ENCODE measurements around the gene ADORA1.

Gene ADORA1

GRCh38 chr1:203173011-203173555 is 45.6 kb downstream of the ADORA1 start:
- no peak for DNase-seq (ENCODE audit: low spot score)

- DNase-seq (ENCODE audit: low spot score): no peak
Measured at GRCh38 chr1:203173566-203173965, 46.0 kb downstream of the ADORA1 start.

GRCh38 chr1:203174324-203174985 is 46.9 kb downstream of the ADORA1 start:
- no peak for DNase-seq (ENCODE audit: low spot score)

- no peak for DNase-seq (ENCODE audit: low spot score)
Measured at GRCh38 chr1:203175237-203175826, 47.8 kb downstream of the ADORA1 start, which contains the start of gene MYBPH. TSS of gene MYBPH (minus strand) at chr1:203175826. CDS start at chr1:203175755, 71 bp downstream.

- no peak for DNase-seq (ENCODE audit: low spot score)
Measured at GRCh38 chr1:203175827-203176241, 48.3 kb downstream of the ADORA1 start.

GRCh38 chr1:203176273-203177035 is 48.9 kb downstream of the ADORA1 start:
- no peak for DNase-seq (ENCODE audit: low spot score)

GRCh38 chr1:203177036-203177405 is 49.5 kb downstream of the ADORA1 start:
- DNase-seq (ENCODE audit: low spot score): no peak

- DNase-seq (ENCODE audit: low spot score): peak; percentile 85
Measured at GRCh38 chr1:203177470-203178039, 50.0 kb downstream of the ADORA1 start.

- peak; percentile 63 for DNase-seq (ENCODE audit: low spot score)
Measured at GRCh38 chr1:203178083-203178482, 50.6 kb downstream of the ADORA1 start.

GRCh38 chr1:203178821-203179666 is 51.5 kb downstream of the ADORA1 start:
- DNase-seq (ENCODE audit: low spot score): no peak

- DNase-seq (ENCODE audit: low spot score): no peak
Measured at GRCh38 chr1:203179667-203180005, 52.1 kb downstream of the ADORA1 start.

- no peak for DNase-seq (ENCODE audit: low spot score)
Measured at GRCh38 chr1:203180611-203181330, 53.2 kb downstream of the ADORA1 start.

- no peak for DNase-seq (ENCODE audit: low spot score)
Measured at GRCh38 chr1:203181586-203182386, 54.3 kb downstream of the ADORA1 start.

- no peak for DNase-seq (ENCODE audit: low spot score)
Measured at GRCh38 chr1:203182387-203182953, 54.9 kb downstream of the ADORA1 start.

GRCh38 chr1:203183828-203184227 is 56.3 kb downstream of the ADORA1 start:
- no peak for DNase-seq (ENCODE audit: low spot score)

- no peak for DNase-seq (ENCODE audit: low spot score)
Measured at GRCh38 chr1:203184467-203184866, 56.9 kb downstream of the ADORA1 start.

GRCh38 chr1:203185061-203185461 is 57.5 kb downstream of the ADORA1 start:
- DNase-seq (ENCODE audit: low spot score): no peak

- no peak for DNase-seq (ENCODE audit: low spot score)
Measured at GRCh38 chr1:203185585-203185984, 58.1 kb downstream of the ADORA1 start.

GRCh38 chr1:203186091-203186445 is 58.5 kb downstream of the ADORA1 start:
- no peak for DNase-seq (ENCODE audit: low spot score)

All from AG08395 (cell line).